Endothelial cell of umbilical vein (primary cell): ENCODE data around the gene LURAP1L. TPM values are rescaled to one million over a fixed set of nuclear protein-coding genes. Genes with fewer than 3 reads are reported as not detected.

ENCODE experiments used
- BruUV-seq: library from RNA; stranded (reverse); fragments of 400-500 nt; replicated peaks from 2 replicates; lab custom pipeline; 2021; lab: Mats Ljungman, UMichigan
- CTCF ChIA-PET: fragments of 300-600, 350-600 bp; sonication (Branson Sonifier 250); formaldehyde crosslinking; loops from one replicate; lab custom pipeline; 2021; ENCODE audit warnings: antibody characterized with exemption, inconsistent platforms; lab: Charles Lee
- POLR2A ChIA-PET: fragments of 300-600, 350-600 bp; sonication (Branson Sonifier 250); formaldehyde crosslinking; loops from one replicate; lab custom pipeline; 2021; ENCODE audit warnings: antibody characterized with exemption, inconsistent platforms; lab: Charles Lee
- DNase-seq: peaks from one replicate; pipeline ENCODE4 v3.0.0-alpha.2; 2011; ENCODE audit warnings: low read depth, low spot score
- FAIRE-seq: peaks from 2 replicates; lab custom pipeline; 2011; peaks lifted over from hg19 to GRCh38; lab: Jason Lieb, UNC
- H2AFZ ChIP-seq: 2 replicates; pipeline ENCODE4 v1.6.0; 2012; ENCODE audit warnings: low read depth, low read length, control low read depth, inconsistent platforms
- H3K27ac ChIP-seq: 2 replicates; pipeline ENCODE4 v1.5.1; 2011; ENCODE audit warnings: low read depth, mild to moderate bottlenecking, control low read depth, low read length, moderate library complexity; ENCODE audit not compliant: insufficient read depth
- H3K27me3 ChIP-seq, 2 experiments: 2 replicates each; pipeline versions ENCODE4 v1.6.0 to v1.6.1; 2011; ENCODE audit warnings: low read length in 2 of 2, mixed read lengths in 1 of 2; ENCODE audit not compliant: control insufficient read depth in 2 of 2, insufficient read depth in 2 of 2
- H3K36me3 ChIP-seq, 2 experiments: 2 replicates in 1 of 2; 3 replicates in 1 of 2; pipeline ENCODE4 v1.5.1; 2011; ENCODE audit warnings: low read length in 2 of 2, mild to moderate bottlenecking in 1 of 2, moderate library complexity in 1 of 2; ENCODE audit not compliant: control insufficient read depth in 2 of 2, insufficient read depth in 2 of 2; ENCODE audit errors: extremely low read depth in 1 of 2
- H3K4me1 ChIP-seq: 3 replicates; pipeline ENCODE4 v1.5.1; 2011; ENCODE audit warnings: mild to moderate bottlenecking, low read length; ENCODE audit not compliant: control insufficient read depth, insufficient read depth; ENCODE audit errors: extremely low read depth
- H3K4me2 ChIP-seq: 2 replicates; pipeline ENCODE4 v1.6.1; 2011; ENCODE audit warnings: low read length, control low read depth, mixed read lengths; ENCODE audit not compliant: insufficient read depth
- H3K4me3 ChIP-seq, 3 experiments: fragments of 200-600 bp in 1 of 3; sonication (generic), shearing (Covaris generic) in 1 of 3; replicated peaks in 1 of 3; 2 replicates each; pipeline ENCODE4 v1.5.1; 2011 to 2016; ENCODE audit warnings: control low read depth in 3 of 3, low read length in 3 of 3, mild to moderate bottlenecking in 2 of 3, inconsistent platforms in 1 of 3, low read depth in 1 of 3, moderate library complexity in 1 of 3; ENCODE audit not compliant: insufficient read depth in 1 of 3
- H3K79me2 ChIP-seq: 2 replicates; pipeline ENCODE4 v1.6.0; 2012; ENCODE audit warnings: low read length, inconsistent platforms; ENCODE audit not compliant: control insufficient read depth, insufficient read depth
- H3K9ac ChIP-seq: replicated peaks from 2 replicates; pipeline ENCODE3; 2011; ENCODE audit warnings: low read length, control low read depth; ENCODE audit not compliant: insufficient read depth; ENCODE audit errors: extremely low read depth
- H3K9me1 ChIP-seq: replicated peaks from 3 replicates; pipeline ENCODE4 v1.6.0; 2011; ENCODE audit warnings: mild to moderate bottlenecking, low read length; ENCODE audit not compliant: control insufficient read depth, insufficient read depth; ENCODE audit errors: extremely low read depth
- H3K9me3 ChIP-seq: replicated peaks from 2 replicates; pipeline ENCODE4 v1.5.1; 2012; ENCODE audit warnings: low read length, inconsistent platforms; ENCODE audit not compliant: control insufficient read depth, insufficient read depth
- H4K20me1 ChIP-seq: replicated peaks from 2 replicates; pipeline ENCODE3; 2011; ENCODE audit warnings: mild to moderate bottlenecking, low read length; ENCODE audit not compliant: control insufficient read depth, insufficient read depth; ENCODE audit errors: extremely low read depth
- CTCF ChIP-seq, 2 donors: IDR thresholded peaks; 1 replicate in 1 of 2; 2 replicates in 1 of 2; pipeline ENCODE4 v1.5.1; 2011; ENCODE audit warnings: low read length in 2 of 2, mild to moderate bottlenecking in 2 of 2, moderate library complexity in 2 of 2, control low read depth in 1 of 2, inconsistent platforms in 1 of 2, low read depth in 1 of 2; ENCODE audit not compliant: insufficient read depth in 1 of 2; ENCODE audit errors: extremely low read depth in 1 of 2
- GATA2 ChIP-seq: IDR thresholded peaks from 2 replicates; pipeline ENCODE4 v1.7.0; 2011; ENCODE audit warnings: low read depth, mild to moderate bottlenecking, moderate library complexity, mixed read lengths, low read length; ENCODE audit not compliant: insufficient read length, insufficient read depth
- JUN ChIP-seq: IDR thresholded peaks from 2 replicates; pipeline ENCODE4 v1.6.1; 2011; ENCODE audit warnings: borderline replicate concordance, low read depth; ENCODE audit not compliant: insufficient read length, insufficient read depth
- MAX ChIP-seq: IDR thresholded peaks from 2 replicates; pipeline ENCODE4 v1.6.1; 2011; ENCODE audit not compliant: insufficient read depth, insufficient read length
- MYC ChIP-seq: IDR thresholded peaks from one replicate; pipeline ENCODE4 v1.6.1; 2011; ENCODE audit warnings: mild to moderate bottlenecking, low read depth, low read length
- POLR2AphosphoS5 ChIP-seq: IDR thresholded peaks from 2 replicates; pipeline ENCODE4 v1.6.1; 2012; ENCODE audit warnings: low read depth, mild to moderate bottlenecking, control low read depth, low read length, moderate library complexity; ENCODE audit not compliant: insufficient read depth
- dilution Hi-C: fragments of 300-500 bp; cut with MboI; formaldehyde crosslinking; loops from one replicate; pipeline ENCODE4 v1.15.0; 2019; ENCODE audit warnings: low sequenced_read_pairs; ENCODE audit not compliant: extremely low pct_ligation_motif_present
- intact Hi-C: fragments of 100-400 bp; cut with micrococcal nuclease; formaldehyde crosslinking; loops from one replicate; pipeline ENCODE4 v1.10.0; 2022
- polyA plus RNA-seq, 4 experiments: library from polyadenylated mRNA; depleted of rRNA in 3 of 4; stranded (reverse) in 3 of 4; unstranded in 1 of 4; fragments of >200 nt; gene quantifications; 2 replicates each; pipeline versions ENCODE4 v1.2.1 to v1.2.3, GENCODE V29; 2011 to 2012; ENCODE audit warnings: missing spikeins in 1 of 4
- total RNA-seq: library from RNA; stranded (reverse); gene quantifications from 2 replicates; pipeline ENCODE4 v1.2.3, GENCODE V29; 2021

The LURAP1L gene
- total and polyA plus RNA-seq, 2 donors (not counting 3 experiments of a cell fraction or from before 2014, with no cell fraction given) = 1.5 to 3.3 TPM

- H3K9me1 ChIP-seq = no peaks in the 10 kb centered on the region
- peak; percentile 30 for DNase-seq
- ChIA-PET POLR2A (no interaction called here), CTCF (interaction anchor here (0.8 to 2.5 kb wide), 5 partner anchors 13 to 90 kb away, joined by 3 to 11 read pairs (median 4); no protein-coding TSS in a partner anchor)
- intact Hi-C loops (no loop called here), dilution Hi-C loops (no loop called here)
- H3K4me3 ChIP-seq = no peak overlapping the region
- no peak overlapping the region for H2AFZ ChIP-seq
- no peak overlapping the region for H3K9ac ChIP-seq
- no peak for TF ChIP-seq POLR2AphosphoS5
- no peak for TF ChIP-seq JUN
- no peak for TF ChIP-seq GATA2
- TF ChIP-seq MYC = no peak
- no peak for TF ChIP-seq MAX
- H3K79me2 ChIP-seq = no peaks in the 10 kb centered on the region
- H3K4me2 ChIP-seq = no peak overlapping the region
- no TSS peak for BruUV-seq
- H3K9me3 ChIP-seq = no peaks in the 10 kb centered on the region
- no peaks in the 10 kb centered on the region for H3K36me3 ChIP-seq
- no peak for FAIRE-seq
- peaks cover 15% of the 10 kb centered on the region for H3K4me1 ChIP-seq
- H3K27me3 ChIP-seq = no peaks in the 10 kb centered on the region
- H4K20me1 ChIP-seq = no peaks in the 10 kb centered on the region
- H3K27ac ChIP-seq = no peak overlapping the region
Observed at GRCh38 chr9:12809720-12810119, 34.9 kb downstream of the LURAP1L start.

GRCh38 chr9:12811935-12812334, 37.1 kb downstream of the LURAP1L start:
- Histone ChIP-seq H3K79me2 (no peaks in the 10 kb centered on the region), H3K9ac (no peak overlapping the region), H3K27me3 (no peaks in the 10 kb centered on the region), H3K4me1 (peaks cover 23% of the 10 kb centered on the region), H3K4me2 (no peak overlapping the region), H3K9me3 (no peaks in the 10 kb centered on the region), H3K36me3 (no peaks in the 10 kb centered on the region), H4K20me1 (no peaks in the 10 kb centered on the region), H3K27ac (no peak overlapping the region), H3K9me1 (no peaks in the 10 kb centered on the region), H2AFZ (no peak overlapping the region), H3K4me3 (no peak overlapping the region)
- ChIA-PET CTCF (no interaction called here), POLR2A (interaction anchor here (0.6 kb wide), 1 partner anchor 92 kb away, joined by 3 read pairs; no protein-coding TSS in a partner anchor)
- TF ChIP-seq GATA2 (no peak), CTCF (IDR thresholded peaks at IDR 0.05; ENCODE audit: extremely low read depth in 1 of 2, insufficient read depth in 1 of 2, low read depth in 1 of 2, low read length in 2 of 2) (no peak)
- FAIRE-seq (no peak), DNase-seq (no peak)
- BruUV-seq = no TSS peak
- dilution Hi-C loops = no loop called here
- intact Hi-C loops = no loop called here
